VCaP (cell line): Measurements from ENCODE around the gene SYNE3.

Experiments
- H3K27ac ChIP-seq: fragments of 450-650 bp; 2 replicates; pipeline ENCODE4 v1.5.1; 2017
- CTCF ChIP-seq: fragments of 450-650 bp; conservative IDR thresholded peaks from 2 replicates; pipeline ENCODE4 v1.5.1; 2017; ENCODE audit warnings: mild to moderate bottlenecking, moderate library complexity

SYNE3 gene, protein sequence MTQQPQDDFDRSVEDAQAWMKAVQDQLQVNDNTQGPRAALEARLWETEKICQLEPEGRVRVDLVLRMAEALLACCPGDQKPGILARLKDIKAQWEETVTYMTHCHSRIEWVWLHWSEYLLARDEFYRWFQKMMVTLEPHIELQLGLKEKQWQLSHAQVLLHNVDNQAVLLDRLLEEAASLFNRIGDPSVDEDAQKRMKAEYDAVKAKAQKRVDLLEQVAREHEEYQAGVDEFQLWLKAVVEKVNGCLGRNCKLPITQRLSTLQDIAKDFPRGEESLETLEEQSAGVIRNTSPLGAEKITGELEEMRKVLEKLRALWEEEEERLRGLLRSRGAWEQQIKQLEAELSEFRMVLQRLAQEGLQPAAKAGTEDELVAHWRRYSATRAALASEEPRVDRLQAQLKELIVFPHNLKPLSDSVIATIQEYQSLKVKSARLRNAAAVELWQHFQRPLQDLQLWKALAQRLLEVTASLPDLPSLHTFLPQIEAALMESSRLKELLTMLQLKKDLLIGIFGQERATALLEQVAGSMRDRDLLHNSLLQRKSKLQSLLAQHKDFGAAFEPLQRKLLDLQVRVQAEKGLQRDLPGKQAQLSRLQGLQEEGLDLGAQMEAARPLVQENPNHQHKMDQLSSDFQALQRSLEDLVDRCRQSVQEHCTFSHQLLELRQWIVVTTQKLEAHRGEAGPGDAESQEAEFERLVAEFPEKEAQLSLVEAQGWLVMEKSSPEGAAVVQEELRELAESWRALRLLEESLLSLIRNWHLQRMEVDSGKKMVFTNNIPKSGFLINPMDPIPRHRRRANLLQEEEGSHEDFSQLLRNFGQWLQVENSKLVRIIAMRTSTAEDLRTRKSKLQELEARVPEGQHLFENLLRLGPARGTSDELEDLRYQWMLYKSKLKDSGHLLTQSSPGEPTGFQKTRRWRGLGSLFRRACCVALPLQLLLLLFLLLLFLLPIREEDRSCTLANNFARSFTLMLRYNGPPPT

GRCh38 chr14:95516554-95517181, at the start of gene SYNE3:
TSS of gene SYNE3 (minus strand) at chr14:95516650. CDS start at chr14:95475821, 40,829 bp downstream.
- peak within 1 kb of the TSS; percentile 47 for H3K27ac ChIP-seq
- TF ChIP-seq CTCF = no peak

- no peak for TF ChIP-seq CTCF
Observed at GRCh38 chr14:95564060-95564459, 47.6 kb upstream of the SYNE3 start.

DNA sequence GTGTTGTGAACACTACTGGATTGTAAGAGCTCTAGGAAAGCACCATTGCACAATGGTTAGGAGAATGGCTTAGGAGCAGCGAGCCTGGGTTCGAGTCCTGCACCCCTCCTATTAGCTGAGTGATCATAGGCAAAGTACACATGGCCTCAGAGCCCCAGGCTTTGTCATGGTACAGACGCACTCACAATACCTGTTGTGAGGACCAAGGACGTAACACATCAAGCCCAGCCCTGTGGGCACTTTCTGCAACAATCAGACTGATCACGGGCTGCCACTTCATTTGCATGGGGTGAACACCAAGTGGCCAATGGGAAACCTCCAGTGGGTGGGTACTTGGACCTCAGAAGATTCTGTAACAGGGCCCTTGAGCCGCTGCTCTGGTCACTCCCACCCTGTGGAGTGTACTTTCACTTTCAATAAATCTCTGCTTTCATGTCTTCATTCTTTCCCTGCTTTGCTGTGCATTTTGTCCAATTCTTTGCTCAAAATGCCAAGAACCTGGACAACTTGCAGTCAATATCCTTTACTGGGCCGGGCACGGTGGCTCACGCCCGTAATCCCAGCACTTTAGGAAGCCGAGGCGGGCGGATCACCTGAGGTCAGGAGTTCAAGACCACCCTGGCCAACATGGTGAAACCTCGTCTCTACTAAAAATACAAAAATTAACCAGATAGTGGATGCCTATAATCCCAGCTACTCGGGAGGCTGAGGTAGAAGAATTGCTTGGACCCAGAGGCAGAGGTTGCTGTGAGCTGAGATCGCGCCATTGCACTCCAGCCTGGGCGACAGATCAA, 46.6 kb upstream of the SYNE3 start:
- no peak overlapping the region for H3K27ac ChIP-seq
- no peak for TF ChIP-seq CTCF

More at GRCh38 chr14:95564060-95564459, 47.6 kb upstream of the SYNE3 start:
- H3K27ac ChIP-seq = no peak overlapping the region

DNA sequence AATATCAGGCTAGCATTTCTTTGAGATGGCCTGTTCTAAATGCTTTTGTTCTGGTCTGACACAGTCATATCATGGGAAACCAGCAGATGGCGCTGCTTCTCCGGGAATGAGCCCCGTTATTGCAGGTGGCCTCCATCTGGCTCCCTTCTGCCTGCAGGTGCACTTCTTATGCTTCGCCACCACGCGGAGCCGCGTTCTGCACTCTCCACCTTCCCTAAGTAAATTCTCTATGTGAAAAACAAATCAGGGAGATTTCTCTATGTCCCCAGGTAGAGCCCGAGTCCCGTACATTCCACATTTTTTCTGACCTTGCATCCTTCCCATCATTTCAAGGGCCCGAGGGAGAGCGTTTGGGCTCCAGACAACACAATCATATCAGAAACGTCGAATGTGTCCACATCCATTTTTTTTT, 44.6 kb upstream of the SYNE3 start:
- TF ChIP-seq CTCF = peak; percentile 97
- H3K27ac ChIP-seq = no peak overlapping the region

DNA sequence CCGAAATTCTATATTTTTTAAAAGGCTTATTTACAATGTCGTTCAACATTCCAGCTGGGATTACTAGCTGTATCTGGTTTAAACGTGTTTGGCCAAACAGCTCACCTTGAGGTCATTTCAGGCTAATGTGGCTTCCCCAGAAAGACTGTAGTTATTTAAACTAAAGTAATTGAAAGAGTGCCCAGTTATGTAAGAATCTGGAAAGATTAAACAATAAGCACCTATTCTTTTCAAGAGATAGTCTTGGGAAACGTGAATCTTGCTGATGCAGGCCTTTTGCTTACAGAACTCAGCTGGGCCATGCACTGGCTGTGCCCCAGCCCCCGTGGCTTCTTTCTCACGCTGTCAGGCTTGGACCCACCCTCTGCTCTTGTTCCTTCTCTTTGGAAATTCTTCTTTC, 42.8 kb upstream of the SYNE3 start:
- TF ChIP-seq CTCF = no peak
- peak overlapping the region; percentile 24; the same call in 1 of the 2 replicates for H3K27ac ChIP-seq

DNA sequence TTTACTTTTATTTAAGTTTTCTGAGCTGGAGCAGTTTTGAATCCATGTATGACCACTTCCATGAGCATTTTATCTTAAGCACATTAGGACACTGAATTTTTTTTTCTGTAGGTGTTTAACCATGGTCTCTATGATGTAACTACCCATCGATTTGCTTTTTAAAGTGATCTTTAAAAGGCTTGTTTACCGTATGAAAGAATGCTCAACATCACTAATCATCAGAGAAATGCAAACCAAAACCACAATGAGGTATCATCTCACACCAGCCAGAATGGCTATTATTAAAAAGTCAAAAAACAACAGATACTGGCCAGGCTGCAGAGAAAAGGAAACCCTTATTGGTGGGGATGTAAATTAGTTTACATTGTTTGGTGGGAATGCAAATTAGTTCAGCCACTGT, 41.4 kb upstream of the SYNE3 start:
- no peak overlapping the region for H3K27ac ChIP-seq
- TF ChIP-seq CTCF = no peak
